Measurements from ENCODE around the gene KIAA1958. TPM values are rescaled to one million over a fixed set of nuclear protein-coding genes. Genes with fewer than 3 reads are reported as not detected.

KIAA1958 gene
- total and polyA plus RNA-seq, 2 experiments from 2014 or later = 9.4 to 41.7 TPM

DNA sequence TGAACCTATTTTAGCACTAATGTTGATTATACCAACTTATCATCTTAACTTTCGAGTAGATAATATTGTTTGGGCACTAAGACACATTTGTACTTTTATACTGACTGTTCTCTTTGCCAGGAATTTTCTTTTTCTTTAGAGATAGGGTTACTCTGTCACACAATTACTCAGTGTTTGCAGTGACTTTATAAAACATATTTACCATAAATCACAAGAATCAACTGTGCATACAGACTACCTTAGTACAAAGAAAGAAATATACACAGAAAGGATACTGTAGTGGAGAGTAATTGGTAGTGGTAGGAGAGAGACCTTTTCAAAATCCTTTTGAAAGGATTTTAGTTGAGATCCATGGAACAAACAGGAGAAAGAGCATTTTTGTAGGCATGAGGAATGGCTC lies 40.3 kb downstream of the KIAA1958 start (continued):
- TF ChIP-seq, protein P1, sequence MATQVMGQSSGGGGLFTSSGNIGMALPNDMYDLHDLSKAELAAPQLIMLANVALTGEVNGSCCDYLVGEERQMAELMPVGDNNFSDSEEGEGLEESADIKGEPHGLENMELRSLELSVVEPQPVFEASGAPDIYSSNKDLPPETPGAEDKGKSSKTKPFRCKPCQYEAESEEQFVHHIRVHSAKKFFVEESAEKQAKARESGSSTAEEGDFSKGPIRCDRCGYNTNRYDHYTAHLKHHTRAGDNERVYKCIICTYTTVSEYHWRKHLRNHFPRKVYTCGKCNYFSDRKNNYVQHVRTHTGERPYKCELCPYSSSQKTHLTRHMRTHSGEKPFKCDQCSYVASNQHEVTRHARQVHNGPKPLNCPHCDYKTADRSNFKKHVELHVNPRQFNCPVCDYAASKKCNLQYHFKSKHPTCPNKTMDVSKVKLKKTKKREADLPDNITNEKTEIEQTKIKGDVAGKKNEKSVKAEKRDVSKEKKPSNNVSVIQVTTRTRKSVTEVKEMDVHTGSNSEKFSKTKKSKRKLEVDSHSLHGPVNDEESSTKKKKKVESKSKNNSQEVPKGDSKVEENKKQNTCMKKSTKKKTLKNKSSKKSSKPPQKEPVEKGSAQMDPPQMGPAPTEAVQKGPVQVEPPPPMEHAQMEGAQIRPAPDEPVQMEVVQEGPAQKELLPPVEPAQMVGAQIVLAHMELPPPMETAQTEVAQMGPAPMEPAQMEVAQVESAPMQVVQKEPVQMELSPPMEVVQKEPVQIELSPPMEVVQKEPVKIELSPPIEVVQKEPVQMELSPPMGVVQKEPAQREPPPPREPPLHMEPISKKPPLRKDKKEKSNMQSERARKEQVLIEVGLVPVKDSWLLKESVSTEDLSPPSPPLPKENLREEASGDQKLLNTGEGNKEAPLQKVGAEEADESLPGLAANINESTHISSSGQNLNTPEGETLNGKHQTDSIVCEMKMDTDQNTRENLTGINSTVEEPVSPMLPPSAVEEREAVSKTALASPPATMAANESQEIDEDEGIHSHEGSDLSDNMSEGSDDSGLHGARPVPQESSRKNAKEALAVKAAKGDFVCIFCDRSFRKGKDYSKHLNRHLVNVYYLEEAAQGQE (IDR thresholded peaks at IDR 0.05; ENCODE audit: unreplicated experiment) = no peak
- no peak for TF ChIP-seq CREB1 (CRISPR knock-in tag; IDR thresholded peaks at IDR 0.05; ENCODE audit: low read depth)
- no peak for TF ChIP-seq STAT1 (IDR thresholded peaks at IDR 0.05; ENCODE audit: unreplicated experiment)

DNA sequence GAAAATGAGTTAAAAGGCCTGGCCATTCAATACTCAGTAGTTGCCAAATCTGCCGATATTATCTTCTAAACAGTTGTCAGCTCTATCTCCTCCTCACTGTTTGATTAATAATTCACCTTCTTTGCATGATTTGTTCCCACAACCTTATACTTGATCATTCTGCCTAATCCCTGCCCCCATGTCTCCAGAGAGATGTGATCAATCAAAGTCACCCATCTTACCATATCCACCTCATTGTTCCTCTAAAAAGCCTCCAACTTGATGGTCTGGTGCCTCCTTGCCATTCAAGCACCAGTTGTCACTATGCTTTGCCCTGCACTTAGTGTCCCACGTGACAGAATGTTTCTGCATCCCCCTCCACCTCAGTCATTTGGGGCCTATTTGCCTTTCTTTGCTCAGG lies 41.3 kb downstream of the KIAA1958 start:
- Histone ChIP-seq H3K9me2 (ENCODE audit: insufficient read depth) (no peaks in the 10 kb centered on the region), H3K4me1 (ENCODE audit: insufficient read depth) (peaks cover 11% of the 10 kb centered on the region), H3K4me2 (no peak overlapping the region), H2AFZ (no peak overlapping the region), H3K79me2 (replicated peaks; ENCODE audit: insufficient read depth) (peaks cover 96% of the 10 kb centered on the region), H4K20me1 (replicated peaks; ENCODE audit: insufficient read depth) (peaks cover 42% of the 10 kb centered on the region), H3F3A (replicated peaks; ENCODE audit: low read depth) (no peaks in the 10 kb centered on the region), H3K4me3 (no peak overlapping the region), H3K36me3 (ENCODE audit: insufficient read depth) (no peaks in the 10 kb centered on the region), H3K27ac (ENCODE audit: low read depth) (no peak overlapping the region), H3K27me3 (ENCODE audit: insufficient read depth) (no peaks in the 10 kb centered on the region)
- TF ChIP-seq, protein P2, sequence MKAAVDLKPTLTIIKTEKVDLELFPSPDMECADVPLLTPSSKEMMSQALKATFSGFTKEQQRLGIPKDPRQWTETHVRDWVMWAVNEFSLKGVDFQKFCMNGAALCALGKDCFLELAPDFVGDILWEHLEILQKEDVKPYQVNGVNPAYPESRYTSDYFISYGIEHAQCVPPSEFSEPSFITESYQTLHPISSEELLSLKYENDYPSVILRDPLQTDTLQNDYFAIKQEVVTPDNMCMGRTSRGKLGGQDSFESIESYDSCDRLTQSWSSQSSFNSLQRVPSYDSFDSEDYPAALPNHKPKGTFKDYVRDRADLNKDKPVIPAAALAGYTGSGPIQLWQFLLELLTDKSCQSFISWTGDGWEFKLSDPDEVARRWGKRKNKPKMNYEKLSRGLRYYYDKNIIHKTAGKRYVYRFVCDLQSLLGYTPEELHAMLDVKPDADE (IDR thresholded peaks at IDR 0.05) = no peak
- TF ChIP-seq EZH2 (IDR thresholded peaks at IDR 0.05; ENCODE audit: low read depth, unreplicated experiment) (no peak), CTCF (conservative IDR thresholded peaks at IDR 0.05; ENCODE audit: low read depth in 2 of 2) (no peak), JUNB (IDR thresholded peaks at IDR 0.05; ENCODE audit: unreplicated experiment) (no peak), CREB1 (CRISPR knock-in tag; IDR thresholded peaks at IDR 0.05; ENCODE audit: low read depth) (no peak)
- TF ChIP-seq, protein P3, sequence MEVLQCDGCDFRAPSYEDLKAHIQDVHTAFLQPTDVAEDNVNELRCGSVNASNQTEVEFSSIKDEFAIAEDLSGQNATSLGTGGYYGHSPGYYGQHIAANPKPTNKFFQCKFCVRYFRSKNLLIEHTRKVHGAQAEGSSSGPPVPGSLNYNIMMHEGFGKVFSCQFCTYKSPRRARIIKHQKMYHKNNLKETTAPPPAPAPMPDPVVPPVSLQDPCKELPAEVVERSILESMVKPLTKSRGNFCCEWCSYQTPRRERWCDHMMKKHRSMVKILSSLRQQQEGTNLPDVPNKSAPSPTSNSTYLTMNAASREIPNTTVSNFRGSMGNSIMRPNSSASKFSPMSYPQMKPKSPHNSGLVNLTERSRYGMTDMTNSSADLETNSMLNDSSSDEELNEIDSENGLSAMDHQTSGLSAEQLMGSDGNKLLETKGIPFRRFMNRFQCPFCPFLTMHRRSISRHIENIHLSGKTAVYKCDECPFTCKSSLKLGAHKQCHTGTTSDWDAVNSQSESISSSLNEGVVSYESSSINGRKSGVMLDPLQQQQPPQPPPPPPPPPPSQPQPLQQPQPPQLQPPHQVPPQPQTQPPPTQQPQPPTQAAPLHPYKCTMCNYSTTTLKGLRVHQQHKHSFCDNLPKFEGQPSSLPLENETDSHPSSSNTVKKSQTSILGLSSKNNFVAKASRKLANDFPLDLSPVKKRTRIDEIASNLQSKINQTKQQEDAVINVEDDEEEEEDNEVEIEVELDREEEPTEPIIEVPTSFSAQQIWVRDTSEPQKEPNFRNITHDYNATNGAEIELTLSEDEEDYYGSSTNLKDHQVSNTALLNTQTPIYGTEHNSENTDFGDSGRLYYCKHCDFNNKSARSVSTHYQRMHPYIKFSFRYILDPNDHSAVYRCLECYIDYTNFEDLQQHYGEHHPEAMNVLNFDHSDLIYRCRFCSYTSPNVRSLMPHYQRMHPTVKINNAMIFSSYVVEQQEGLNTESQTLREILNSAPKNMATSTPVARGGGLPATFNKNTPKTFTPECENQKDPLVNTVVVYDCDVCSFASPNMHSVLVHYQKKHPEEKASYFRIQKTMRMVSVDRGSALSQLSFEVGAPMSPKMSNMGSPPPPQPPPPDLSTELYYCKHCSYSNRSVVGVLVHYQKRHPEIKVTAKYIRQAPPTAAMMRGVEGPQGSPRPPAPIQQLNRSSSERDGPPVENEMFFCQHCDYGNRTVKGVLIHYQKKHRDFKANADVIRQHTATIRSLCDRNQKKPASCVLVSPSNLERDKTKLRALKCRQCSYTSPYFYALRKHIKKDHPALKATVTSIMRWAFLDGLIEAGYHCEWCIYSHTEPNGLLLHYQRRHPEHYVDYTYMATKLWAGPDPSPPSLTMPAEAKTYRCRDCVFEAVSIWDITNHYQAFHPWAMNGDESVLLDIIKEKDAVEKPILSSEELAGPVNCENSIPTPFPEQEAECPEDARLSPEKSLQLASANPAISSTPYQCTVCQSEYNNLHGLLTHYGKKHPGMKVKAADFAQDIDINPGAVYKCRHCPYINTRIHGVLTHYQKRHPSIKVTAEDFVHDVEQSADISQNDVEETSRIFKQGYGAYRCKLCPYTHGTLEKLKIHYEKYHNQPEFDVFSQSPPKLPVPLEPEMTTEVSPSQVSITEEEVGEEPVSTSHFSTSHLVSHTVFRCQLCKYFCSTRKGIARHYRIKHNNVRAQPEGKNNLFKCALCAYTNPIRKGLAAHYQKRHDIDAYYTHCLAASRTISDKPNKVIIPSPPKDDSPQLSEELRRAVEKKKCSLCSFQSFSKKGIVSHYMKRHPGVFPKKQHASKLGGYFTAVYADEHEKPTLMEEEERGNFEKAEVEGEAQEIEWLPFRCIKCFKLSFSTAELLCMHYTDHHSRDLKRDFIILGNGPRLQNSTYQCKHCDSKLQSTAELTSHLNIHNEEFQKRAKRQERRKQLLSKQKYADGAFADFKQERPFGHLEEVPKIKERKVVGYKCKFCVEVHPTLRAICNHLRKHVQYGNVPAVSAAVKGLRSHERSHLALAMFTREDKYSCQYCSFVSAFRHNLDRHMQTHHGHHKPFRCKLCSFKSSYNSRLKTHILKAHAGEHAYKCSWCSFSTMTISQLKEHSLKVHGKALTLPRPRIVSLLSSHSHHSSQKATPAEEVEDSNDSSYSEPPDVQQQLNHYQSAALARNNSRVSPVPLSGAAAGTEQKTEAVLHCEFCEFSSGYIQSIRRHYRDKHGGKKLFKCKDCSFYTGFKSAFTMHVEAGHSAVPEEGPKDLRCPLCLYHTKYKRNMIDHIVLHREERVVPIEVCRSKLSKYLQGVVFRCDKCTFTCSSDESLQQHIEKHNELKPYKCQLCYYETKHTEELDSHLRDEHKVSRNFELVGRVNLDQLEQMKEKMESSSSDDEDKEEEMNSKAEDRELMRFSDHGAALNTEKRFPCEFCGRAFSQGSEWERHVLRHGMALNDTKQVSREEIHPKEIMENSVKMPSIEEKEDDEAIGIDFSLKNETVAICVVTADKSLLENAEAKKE (CRISPR knock-in tag; IDR thresholded peaks at IDR 0.05) = no peak
- H3K36me3 Mint-ChIP-seq (ENCODE audit: low read depth) = peaks cover 4% of the 10 kb centered on the region; the same call in 2 of the 3 replicates
- H3K27ac Mint-ChIP-seq = no peak overlapping the region
- H3K27me3 Mint-ChIP-seq (ENCODE audit: insufficient read depth, low read depth, poor library complexity) = peaks cover 3% of the 10 kb centered on the region
- H3K4me3 Mint-ChIP-seq = no peak overlapping the region
- H3K4me1 Mint-ChIP-seq = peaks cover 18% of the 10 kb centered on the region
- no peak for ATAC-seq
- DNase-seq (ENCODE audit: low spot score) = no peak
- H3K9me3 Mint-ChIP-seq = no peaks in the 10 kb centered on the region
